Measurements from ENCODE around the gene MAPK13. TPM values are rescaled to one million over a fixed set of nuclear protein-coding genes. Genes with fewer than 3 reads are reported as not detected.

Gene MAPK13
- total RNA-seq, 5 donors from 2014 or later (not counting 1 experiment from before 2014, with no cell fraction given), result 38.2 to 45.6 (median 44.1) TPM

DNA sequence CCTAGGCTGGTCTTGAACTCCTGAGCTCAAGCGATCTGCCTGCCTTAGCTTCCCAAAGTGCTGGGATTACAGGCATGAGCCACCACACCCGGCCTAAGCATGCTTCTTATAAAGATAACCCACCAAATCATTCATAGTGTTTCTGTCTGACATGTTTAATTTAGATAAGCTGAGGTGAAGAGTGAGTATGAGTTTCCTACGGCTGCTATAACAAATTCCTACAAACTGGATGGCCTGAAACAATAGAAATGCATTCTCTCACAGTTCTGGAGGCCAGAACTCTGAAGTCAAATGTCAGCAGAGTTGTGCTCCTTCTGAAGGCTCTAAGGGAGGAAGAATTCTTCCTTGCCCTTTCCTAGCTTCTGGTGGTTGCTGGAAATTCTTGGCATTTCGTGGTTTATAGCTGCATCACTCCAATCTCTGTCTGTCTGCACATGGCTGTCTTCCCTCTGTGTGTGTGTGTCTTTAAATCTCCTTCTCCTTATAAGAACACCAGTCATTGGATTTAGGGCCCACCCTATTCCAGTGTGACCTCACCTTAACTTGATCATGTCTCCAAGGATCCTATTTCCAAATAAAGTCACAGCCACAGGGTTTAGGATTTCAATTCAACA lies 29.9 kb downstream of the MAPK13 start:
- Mint-ChIP-seq H3K36me3 (peaks cover 35% of the 10 kb centered on the region), H3K4me3 (no peak overlapping the region), H3K9me3 (peaks cover 8 to 14% (median 9%) of the 10 kb centered on the region in 3 donors), H3K27me3 (no peaks in the 10 kb centered on the region), H3K27ac (no peak overlapping the region), H3K4me1 (no peaks in the 10 kb centered on the region)
- no peaks in the 10 kb centered on the region for H3K36me3 ChIP-seq (ENCODE audit: control insufficient read depth in 2 of 2, extremely low read depth in 1 of 2, insufficient read depth in 1 of 2, low read length in 1 of 2)
- no peak overlapping the region for H3K4me3 ChIP-seq (ENCODE audit: control insufficient read depth in 1 of 2, extremely low read depth in 1 of 2, low read length in 1 of 2)
- CTCF ChIA-PET, result no interaction called here
- no peaks in the 10 kb centered on the region for H3K9me3 ChIP-seq
- H3K27ac ChIP-seq (ENCODE audit: low read length), result no peak overlapping the region
- no CpG with 5 or more reads among the region's 4 CpGs for WGBS (ENCODE audit: insufficient coverage)
- no peak for ATAC-seq (replicated peaks in 1 of 4)
- H3K4me1 ChIP-seq (ENCODE audit: control insufficient read depth in 1 of 2, extremely low read depth in 1 of 2, insufficient read depth in 2 of 2, low read length in 2 of 2), result no peaks in the 10 kb centered on the region
- no peak for DNase-seq
- H3K27me3 ChIP-seq (replicated peaks in 1 of 2; ENCODE audit: control insufficient read depth in 2 of 2, extremely low read depth in 1 of 2, insufficient read depth in 2 of 2, low read length in 1 of 2), result no peaks in the 10 kb centered on the region
- POLR2A ChIA-PET, result interaction anchor here in 1 of 2 donors (1.0 kb wide), 1 partner anchor 22 kb away, joined by 3 read pairs; no protein-coding TSS in a partner anchor

DNA sequence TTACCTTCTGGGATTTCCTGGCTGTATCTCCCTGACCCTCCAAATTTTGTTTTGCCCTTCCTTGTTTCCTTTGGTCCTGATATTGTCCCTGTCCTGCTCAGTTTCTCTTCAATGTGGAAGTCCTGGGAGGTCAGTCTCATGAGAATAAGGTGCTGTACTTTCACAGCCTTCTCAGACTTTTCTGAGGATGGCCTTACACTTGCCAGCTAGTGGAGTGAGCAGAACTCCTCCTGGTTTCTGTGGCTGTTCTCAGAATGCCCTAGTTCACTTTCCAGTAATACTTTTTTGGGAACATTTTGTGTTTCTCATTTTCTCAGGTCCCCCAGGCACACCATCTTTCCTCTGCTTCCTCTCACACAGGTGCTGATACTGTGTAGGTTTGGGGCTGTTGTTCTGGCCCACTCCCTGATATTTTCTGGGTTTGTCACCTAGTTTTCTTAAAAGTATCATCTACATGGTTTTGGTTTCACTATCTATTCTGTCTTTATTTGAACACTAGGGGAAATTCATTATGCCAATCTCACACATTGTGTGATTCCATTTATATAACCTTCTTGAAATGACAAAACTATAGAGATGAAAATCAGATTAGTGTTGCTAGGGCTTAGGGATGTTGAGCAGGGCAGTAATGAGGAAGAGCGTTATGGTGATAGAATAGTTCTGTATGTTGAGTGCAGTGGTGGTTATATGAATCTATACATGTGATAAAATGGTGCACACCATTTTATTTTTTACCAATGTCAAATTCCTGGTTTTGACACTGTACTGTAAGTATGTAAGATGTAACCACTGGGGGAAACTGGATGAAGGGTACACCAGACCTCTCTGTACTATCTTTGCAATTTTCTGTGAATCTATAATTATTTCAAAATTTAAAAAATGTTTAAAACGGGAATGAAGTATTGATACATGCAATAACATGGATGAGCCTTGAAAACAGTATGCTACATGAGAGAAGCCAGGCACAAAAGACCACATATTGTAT lies 39.0 kb downstream of the MAPK13 start:
- peak overlapping the region in 1 of 3 donors; percentile 11 for H3K4me3 Mint-ChIP-seq
- peaks cover 15 to 18% (median 16%) of the 10 kb centered on the region in 3 donors for H3K4me1 Mint-ChIP-seq
- peak overlapping the region; percentile 7 to 29 for H3K27ac Mint-ChIP-seq
- peaks cover 0 to 3% (median 0%) of the 10 kb centered on the region in 3 donors for H3K9me3 Mint-ChIP-seq
- DNase-seq (peak in 1 of 35 experiments; percentile 5), ATAC-seq (replicated peaks in 1 of 4) (no peak)
- Histone ChIP-seq H3K36me3 (ENCODE audit: control insufficient read depth in 2 of 2, extremely low read depth in 1 of 2, insufficient read depth in 1 of 2, low read length in 1 of 2) (no peaks in the 10 kb centered on the region), H3K4me3 (ENCODE audit: control insufficient read depth in 1 of 2, extremely low read depth in 1 of 2, low read length in 1 of 2) (no peak overlapping the region), H3K27me3 (replicated peaks in 1 of 2; ENCODE audit: control insufficient read depth in 2 of 2, extremely low read depth in 1 of 2, insufficient read depth in 2 of 2, low read length in 1 of 2) (no peaks in the 10 kb centered on the region), H3K27ac (ENCODE audit: low read length) (no peak overlapping the region), H3K9me3 (no peaks in the 10 kb centered on the region), H3K4me1 (ENCODE audit: control insufficient read depth in 1 of 2, extremely low read depth in 1 of 2, insufficient read depth in 2 of 2, low read length in 2 of 2) (no peaks in the 10 kb centered on the region)
- 100% methylated on average over 1 of the region's 2 CpGs for WGBS (ENCODE audit: insufficient coverage)
- ChIA-PET POLR2A (no interaction called here), CTCF (no interaction called here)
- H3K36me3 Mint-ChIP-seq, result peaks cover 26% of the 10 kb centered on the region
- no peaks in the 10 kb centered on the region for H3K27me3 Mint-ChIP-seq

DNA sequence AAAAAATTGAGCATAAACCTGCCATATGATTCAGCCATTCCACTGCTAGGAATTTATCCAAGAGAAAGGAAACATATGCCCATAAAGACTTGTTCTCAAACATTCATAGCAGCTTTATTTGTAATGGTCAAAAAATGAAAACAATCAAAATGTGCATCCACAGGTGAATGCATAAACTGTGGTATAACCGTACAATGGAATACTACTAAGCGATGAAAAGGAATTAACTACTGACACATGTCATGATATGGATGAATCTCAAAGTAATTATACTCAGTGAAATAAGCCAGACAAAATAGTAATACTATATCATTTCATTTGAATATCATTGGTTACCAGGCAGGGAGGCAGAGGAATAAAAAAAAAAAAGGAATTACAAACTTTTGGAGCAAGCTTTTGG lies 40.4 kb downstream of the MAPK13 start:
- H3K4me3 ChIP-seq (ENCODE audit: control insufficient read depth in 1 of 2, extremely low read depth in 1 of 2, low read length in 1 of 2), result no peak overlapping the region
- peaks cover 26% of the 10 kb centered on the region for H3K36me3 Mint-ChIP-seq
- no peak overlapping the region for H3K27ac ChIP-seq (ENCODE audit: low read length)
- DNase-seq (no peak), ATAC-seq (replicated peaks in 1 of 4) (no peak)
- H3K36me3 ChIP-seq (ENCODE audit: control insufficient read depth in 2 of 2, extremely low read depth in 1 of 2, insufficient read depth in 1 of 2, low read length in 1 of 2), result no peaks in the 10 kb centered on the region
- no peaks in the 10 kb centered on the region for H3K27me3 Mint-ChIP-seq
- ChIA-PET POLR2A (interaction anchor here in 1 of 2 donors (0.7 kb wide), 1 partner anchor 1185 kb away, joined by 11 read pairs; no protein-coding TSS in a partner anchor), CTCF (interaction anchor here in 1 of 2 donors (0.6 kb wide), 1 partner anchor 142 kb away, joined by 3 read pairs; no protein-coding TSS in a partner anchor)
- H3K4me1 ChIP-seq (ENCODE audit: control insufficient read depth in 1 of 2, extremely low read depth in 1 of 2, insufficient read depth in 2 of 2, low read length in 2 of 2), result no peaks in the 10 kb centered on the region
- H3K9me3 ChIP-seq, result no peaks in the 10 kb centered on the region
- peaks cover 15 to 18% (median 16%) of the 10 kb centered on the region in 3 donors for H3K4me1 Mint-ChIP-seq
- H3K27me3 ChIP-seq (replicated peaks in 1 of 2; ENCODE audit: control insufficient read depth in 2 of 2, extremely low read depth in 1 of 2, insufficient read depth in 2 of 2, low read length in 1 of 2), result no peaks in the 10 kb centered on the region
- no peak overlapping the region for H3K27ac Mint-ChIP-seq
- WGBS (ENCODE audit: insufficient coverage), result no CpG with 5 or more reads among the region's 2 CpGs
- H3K9me3 Mint-ChIP-seq, result peaks cover 0 to 3% (median 0%) of the 10 kb centered on the region in 3 donors
- no peak overlapping the region for H3K4me3 Mint-ChIP-seq

DNA sequence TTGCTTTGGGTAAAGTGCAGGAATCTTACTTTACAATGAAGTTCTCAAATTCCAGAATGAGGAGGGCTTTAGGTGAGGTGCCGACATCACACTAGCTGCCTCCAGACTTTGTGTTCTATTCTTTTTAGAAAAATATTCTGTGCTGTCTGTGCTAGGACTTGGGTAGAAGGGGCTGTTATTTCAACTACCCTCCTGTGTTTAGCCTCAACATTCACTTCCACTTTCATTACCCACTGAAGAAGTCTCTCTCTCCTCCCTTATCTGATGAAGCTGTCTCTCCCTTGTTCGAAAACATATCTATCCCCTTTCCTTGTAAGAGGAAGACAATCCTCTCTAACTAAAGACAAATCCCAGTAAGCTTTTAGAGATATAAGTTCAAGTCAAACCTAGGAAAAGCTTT lies 41.3 kb downstream of the MAPK13 start:
- DNase-seq, result no peak
- Mint-ChIP-seq H3K27me3 (no peaks in the 10 kb centered on the region), H3K4me3 (no peak overlapping the region), H3K36me3 (peaks cover 19% of the 10 kb centered on the region), H3K27ac (peak overlapping the region; percentile 15 to 68), H3K9me3 (peaks cover 0 to 3% (median 0%) of the 10 kb centered on the region in 3 donors), H3K4me1 (peaks cover 15 to 18% (median 16%) of the 10 kb centered on the region in 3 donors)
- Histone ChIP-seq H3K4me3 (ENCODE audit: control insufficient read depth in 1 of 2, extremely low read depth in 1 of 2, low read length in 1 of 2) (no peak overlapping the region), H3K27ac (ENCODE audit: low read length) (no peak overlapping the region), H3K9me3 (no peaks in the 10 kb centered on the region), H3K4me1 (ENCODE audit: control insufficient read depth in 1 of 2, extremely low read depth in 1 of 2, insufficient read depth in 2 of 2, low read length in 2 of 2) (no peaks in the 10 kb centered on the region), H3K27me3 (replicated peaks in 1 of 2; ENCODE audit: control insufficient read depth in 2 of 2, extremely low read depth in 1 of 2, insufficient read depth in 2 of 2, low read length in 1 of 2) (no peaks in the 10 kb centered on the region), H3K36me3 (ENCODE audit: control insufficient read depth in 2 of 2, extremely low read depth in 1 of 2, insufficient read depth in 1 of 2, low read length in 1 of 2) (no peaks in the 10 kb centered on the region)
- ChIA-PET CTCF (no interaction called here), POLR2A (interaction anchor here in 1 of 2 donors (0.5 to 0.7 kb wide), 3 partner anchors 32 to 1186 kb away, joined by 3 to 11 read pairs (median 4); no protein-coding TSS in a partner anchor)
- WGBS (ENCODE audit: insufficient coverage), result no CpG with 5 or more reads among the region's 2 CpGs
- ATAC-seq (replicated peaks in 1 of 4), result no peak

DNA sequence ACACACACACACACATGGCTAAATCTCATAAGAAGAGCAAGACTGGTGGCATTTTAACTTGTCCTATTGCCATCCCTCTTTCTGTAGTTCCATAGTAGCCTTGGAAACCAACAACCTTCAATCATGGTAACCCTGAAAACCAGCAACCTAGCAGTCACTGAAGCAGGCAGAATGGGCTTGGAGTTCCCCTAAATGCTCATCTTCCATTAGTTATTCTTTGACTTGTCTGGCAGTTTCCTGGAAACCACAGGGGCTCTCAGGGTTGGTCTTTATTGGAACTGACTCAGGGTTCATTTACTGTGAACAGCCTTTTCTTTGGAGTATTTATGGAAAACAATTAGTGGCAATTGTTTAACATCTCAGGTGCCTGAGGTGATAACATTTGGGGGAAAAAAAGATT lies 46.9 kb downstream of the MAPK13 start:
- no peaks in the 10 kb centered on the region for H3K9me3 ChIP-seq
- no peak for DNase-seq
- H3K4me3 ChIP-seq (ENCODE audit: control insufficient read depth in 1 of 2, extremely low read depth in 1 of 2, low read length in 1 of 2), result no peak overlapping the region
- Mint-ChIP-seq H3K27ac (no peak overlapping the region), H3K4me3 (no peak overlapping the region), H3K4me1 (no peaks in the 10 kb centered on the region), H3K9me3 (peaks cover 4 to 17% (median 12%) of the 10 kb centered on the region in 3 donors), H3K36me3 (peaks cover 26% of the 10 kb centered on the region), H3K27me3 (no peaks in the 10 kb centered on the region)
- POLR2A ChIA-PET, result no interaction called here
- CTCF ChIA-PET, result no interaction called here
- H3K4me1 ChIP-seq (ENCODE audit: control insufficient read depth in 1 of 2, extremely low read depth in 1 of 2, insufficient read depth in 2 of 2, low read length in 2 of 2), result no peaks in the 10 kb centered on the region
- H3K27ac ChIP-seq (ENCODE audit: low read length), result no peak overlapping the region
- H3K27me3 ChIP-seq (replicated peaks in 1 of 2; ENCODE audit: control insufficient read depth in 2 of 2, extremely low read depth in 1 of 2, insufficient read depth in 2 of 2, low read length in 1 of 2), result peaks cover 0 to under 1% of the 10 kb centered on the region in 2 experiments
- peaks cover 2 to 4% of the 10 kb centered on the region in 2 donors for H3K36me3 ChIP-seq (ENCODE audit: control insufficient read depth in 2 of 2, extremely low read depth in 1 of 2, insufficient read depth in 1 of 2, low read length in 1 of 2)
- no peak for ATAC-seq (replicated peaks in 1 of 4)

DNA sequence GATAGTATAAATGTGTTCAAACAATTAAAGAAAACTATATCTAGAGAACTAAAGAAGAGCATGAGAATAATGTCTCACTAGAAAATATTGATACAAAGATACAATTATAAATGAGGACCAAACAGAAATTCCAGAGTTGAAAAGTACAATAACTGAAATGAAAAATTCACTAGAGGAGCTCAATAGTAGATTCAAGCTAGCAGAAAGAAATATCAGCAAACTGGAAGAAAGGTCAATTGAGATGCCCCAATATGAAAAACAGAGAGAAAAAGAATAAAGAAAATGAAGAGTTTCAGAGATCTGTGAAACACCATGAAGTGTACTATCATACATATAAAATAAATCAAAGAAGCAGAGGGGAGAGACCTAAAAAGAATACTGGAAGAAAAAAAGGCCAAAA lies 48.2 kb downstream of the MAPK13 start:
- Histone ChIP-seq H3K4me3 (ENCODE audit: control insufficient read depth in 1 of 2, extremely low read depth in 1 of 2, low read length in 1 of 2) (no peak overlapping the region), H3K36me3 (ENCODE audit: control insufficient read depth in 2 of 2, extremely low read depth in 1 of 2, insufficient read depth in 1 of 2, low read length in 1 of 2) (peaks cover 2 to 4% of the 10 kb centered on the region in 2 donors), H3K4me1 (ENCODE audit: control insufficient read depth in 1 of 2, extremely low read depth in 1 of 2, insufficient read depth in 2 of 2, low read length in 2 of 2) (no peaks in the 10 kb centered on the region), H3K27me3 (replicated peaks in 1 of 2; ENCODE audit: control insufficient read depth in 2 of 2, extremely low read depth in 1 of 2, insufficient read depth in 2 of 2, low read length in 1 of 2) (peaks cover 0 to 2% of the 10 kb centered on the region in 2 experiments), H3K27ac (ENCODE audit: low read length) (no peak overlapping the region), H3K9me3 (no peaks in the 10 kb centered on the region)
- ATAC-seq (replicated peaks in 1 of 4) (no peak), DNase-seq (no peak)
- peaks cover 39% of the 10 kb centered on the region for H3K36me3 Mint-ChIP-seq
- CTCF ChIA-PET, result no interaction called here
- H3K27me3 Mint-ChIP-seq, result no peaks in the 10 kb centered on the region
- no peak overlapping the region for H3K27ac Mint-ChIP-seq
- no peaks in the 10 kb centered on the region for H3K4me1 Mint-ChIP-seq
- no peak overlapping the region for H3K4me3 Mint-ChIP-seq
- POLR2A ChIA-PET, result no interaction called here
- H3K9me3 Mint-ChIP-seq, result peaks cover 4 to 23% (median 22%) of the 10 kb centered on the region in 3 donors

All from T-cell (primary cell).